GM18870 (cell line): ENCODE measurements around the gene LYRM7.
"Not testable (repeated sequence)": the region's sequence is repeated elsewhere in the genome, so short reads cannot be mapped to it uniquely, and the experiment has no call there.

ENCODE experiments used
- ATAC-seq: cut with Tn5 transposase; IDR thresholded peaks from one replicate; pipeline ENCODE4 v1.9.1; 2021; ENCODE audit warnings: moderate library complexity; ENCODE audit not compliant: unreplicated experiment

Gene LYRM7

GRCh38 chr5:131218392-131218791 is 47.6 kb downstream of the LYRM7 start:
- ATAC-seq = peak; percentile 75

- no peak for ATAC-seq
Observed at GRCh38 chr5:131220566-131220965, 49.8 kb downstream of the LYRM7 start.

GRCh38 chr5:131221008-131221703 is 50.4 kb downstream of the LYRM7 start:
- no peak for ATAC-seq

GRCh38 chr5:131221888-131222287 is 51.1 kb downstream of the LYRM7 start:
- no peak for ATAC-seq

- ATAC-seq = no peak
Observed at GRCh38 chr5:131222731-131223130, 52.0 kb downstream of the LYRM7 start.

- ATAC-seq = no peak
Observed at GRCh38 chr5:131223751-131224386, 53.1 kb downstream of the LYRM7 start.

- ATAC-seq = peak; percentile 94
Observed at GRCh38 chr5:131224387-131225201, 53.9 kb downstream of the LYRM7 start.

- ATAC-seq = no peak
Observed at GRCh38 chr5:131225282-131225974, 54.7 kb downstream of the LYRM7 start.

- ATAC-seq = no peak
Observed at GRCh38 chr5:131226899-131227298, 56.2 kb downstream of the LYRM7 start.

GRCh38 chr5:131228646-131229045 is 57.9 kb downstream of the LYRM7 start:
- ATAC-seq = no peak

GRCh38 chr5:131229623-131230022 is 58.9 kb downstream of the LYRM7 start:
- no peak for ATAC-seq

GRCh38 chr5:131230406-131230805 is 59.7 kb downstream of the LYRM7 start:
- no peak for ATAC-seq

- no peak for ATAC-seq
Observed at GRCh38 chr5:131239686-131240085, 68.9 kb downstream of the LYRM7 start.

- peak; percentile 70 for ATAC-seq
Observed at GRCh38 chr5:131242728-131243255, 72.0 kb downstream of the LYRM7 start.

- peak; percentile 35 for ATAC-seq
Observed at GRCh38 chr5:131245312-131245711, 74.6 kb downstream of the LYRM7 start.

- ATAC-seq = no peak
Observed at GRCh38 chr5:131245948-131246347, 75.2 kb downstream of the LYRM7 start.

- ATAC-seq = no peak
Observed at GRCh38 chr5:131246504-131246903, 75.8 kb downstream of the LYRM7 start.

- no peak for ATAC-seq
Observed at GRCh38 chr5:131250751-131251475, 80.2 kb downstream of the LYRM7 start.

- peak; percentile 84 for ATAC-seq
Observed at GRCh38 chr5:131252824-131253171, 82.1 kb downstream of the LYRM7 start.

GRCh38 chr5:131254025-131254424 is 83.3 kb downstream of the LYRM7 start:
- not testable (repeated sequence) for ATAC-seq
